ENCODE results near the gene COPZ1.

The COPZ1 gene

GRCh38 chr12:54387114-54387467 is 62.2 kb downstream of the COPZ1 start:
- H3K4me3 ChIP-seq (ENCODE audit: low read depth, low read length) = no peak overlapping the region
- in situ Hi-C loops (cut with HindIII; ENCODE audit: low sequenced_read_pairs) = no loop called here
- DNase-seq (ENCODE audit: low read depth, low spot score) = no peak
- TF ChIP-seq CTCF (IDR thresholded peaks at IDR 0.05; ENCODE audit: low read depth, low read length) = no peak

GRCh38 chr12:54388237-54389133 is 63.6 kb downstream of the COPZ1 start:
- H3K4me3 ChIP-seq (ENCODE audit: low read depth, low read length) = no peak overlapping the region
- in situ Hi-C loops (cut with HindIII; ENCODE audit: low sequenced_read_pairs) = no loop called here
- DNase-seq (ENCODE audit: low read depth, low spot score) = no peak
- no peak for TF ChIP-seq CTCF (IDR thresholded peaks at IDR 0.05; ENCODE audit: low read depth, low read length)

GRCh38 chr12:54389134-54389508 is 64.2 kb downstream of the COPZ1 start:
- no peak overlapping the region for H3K4me3 ChIP-seq (ENCODE audit: low read depth, low read length)
- DNase-seq (ENCODE audit: low read depth, low spot score) = no peak
- in situ Hi-C loops (cut with HindIII; ENCODE audit: low sequenced_read_pairs) = no loop called here
- no peak for TF ChIP-seq CTCF (IDR thresholded peaks at IDR 0.05; ENCODE audit: low read depth, low read length)

GRCh38 chr12:54389607-54390175 is 64.8 kb downstream of the COPZ1 start:
- TF ChIP-seq CTCF (IDR thresholded peaks at IDR 0.05; ENCODE audit: low read depth, low read length) = no peak
- no peak overlapping the region for H3K4me3 ChIP-seq (ENCODE audit: low read depth, low read length)
- DNase-seq (ENCODE audit: low read depth, low spot score) = no peak
- in situ Hi-C loops (cut with HindIII; ENCODE audit: low sequenced_read_pairs) = no loop called here

GRCh38 chr12:54390176-54390667 is 65.3 kb downstream of the COPZ1 start:
- TF ChIP-seq CTCF (IDR thresholded peaks at IDR 0.05; ENCODE audit: low read depth, low read length) = no peak

GRCh38 chr12:54390668-54391551 is 66.0 kb downstream of the COPZ1 start:
- no peak for DNase-seq (ENCODE audit: low read depth, low spot score)
- in situ Hi-C loops (cut with HindIII; ENCODE audit: low sequenced_read_pairs) = no loop called here
- peak overlapping the region; percentile 26 for H3K4me3 ChIP-seq (ENCODE audit: low read depth, low read length)
- TF ChIP-seq CTCF (IDR thresholded peaks at IDR 0.05; ENCODE audit: low read depth, low read length) = peak; percentile 15

More at GRCh38 chr12:54390176-54390667, 65.3 kb downstream of the COPZ1 start:
- no peak for DNase-seq (ENCODE audit: low read depth, low spot score)
- no peak overlapping the region for H3K4me3 ChIP-seq (ENCODE audit: low read depth, low read length)
- in situ Hi-C loops (cut with HindIII; ENCODE audit: low sequenced_read_pairs) = no loop called here
